HCT116 (cell line): ENCODE data around the gene HIGD2B.
"Not testable (repeated sequence)": the region's sequence is repeated elsewhere in the genome, so short reads cannot be mapped to it uniquely, and the experiment has no call there.

Experiments used
- ATF3 ChIP-seq: IDR thresholded peaks from 2 replicates; pipeline ENCODE4 v1.6.1; 2012
- CTCF ChIP-seq, 3 experiments: fragments of 200-600 bp in 1 of 3; sonication (generic) in 1 of 3; IDR thresholded peaks in 2 of 3; conservative IDR thresholded peaks in 1 of 3; 2 replicates each; pipeline ENCODE4 v1.5.1; 2012 to 2017; ENCODE audit warnings: low read depth in 2 of 3, low read length in 2 of 3, antibody characterized with exemption in 1 of 3, borderline replicate concordance in 1 of 3, control low read depth in 1 of 3, mild to moderate bottlenecking in 1 of 3, mixed read lengths in 1 of 3, mixed run types in 1 of 3, moderate library complexity in 1 of 3; ENCODE audit not compliant: insufficient read depth in 1 of 3
- EZH2 ChIP-seq: fragments of 200-600 bp; sonication (generic); IDR thresholded peaks from 2 replicates; pipeline ENCODE4 v1.6.1; 2017; ENCODE audit warnings: antibody characterized with exemption, mixed run types
- EZH2phosphoT487 ChIP-seq: fragments of 200-600 bp; IDR thresholded peaks from 2 replicates; pipeline ENCODE4 v1.6.1; 2018; ENCODE audit warnings: antibody characterized with exemption, borderline replicate concordance
- POLR2A ChIP-seq: IDR thresholded peaks from 2 replicates; pipeline ENCODE4 v1.7.0; 2011; ENCODE audit warnings: borderline replicate concordance; ENCODE audit not compliant: insufficient read depth, insufficient read length; ENCODE audit errors: extremely low read depth
- POLR2AphosphoS5 ChIP-seq: IDR thresholded peaks from 2 replicates; pipeline ENCODE4 v1.6.1; 2011; ENCODE audit warnings: mild to moderate bottlenecking, low read depth, low read length, moderate library complexity
- RAD21 ChIP-seq: IDR thresholded peaks from 2 replicates; pipeline ENCODE4 v1.6.1; 2012; ENCODE audit warnings: low read depth, mild to moderate bottlenecking
- SIN3A ChIP-seq: IDR thresholded peaks from 2 replicates; pipeline ENCODE4 v1.6.1; 2012; ENCODE audit warnings: low read depth
- YY1 ChIP-seq: IDR thresholded peaks from 2 replicates; pipeline ENCODE4 v1.6.1; 2011; ENCODE audit warnings: low read length, low read depth, moderate library complexity, mild to moderate bottlenecking; ENCODE audit not compliant: insufficient replicate concordance; ENCODE audit errors: extremely low read depth
- ZBTB33 ChIP-seq: IDR thresholded peaks from 2 replicates; pipeline ENCODE4 v1.6.1; 2011; ENCODE audit warnings: mild to moderate bottlenecking, low read length, moderate library complexity; ENCODE audit not compliant: insufficient replicate concordance; ENCODE audit errors: extremely low read depth
- ZNF274 ChIP-seq: fragments of 200-500 bp; sonication (Bioruptor generic); IDR thresholded peaks from 2 replicates; pipeline ENCODE4 v1.6.1; 2014; ENCODE audit warnings: mild to moderate bottlenecking, low read depth, low read length, inconsistent platforms

GRCh38 chr15:72629068-72629570 lies 56.9 kb downstream of the HIGD2B start:
- TF ChIP-seq POLR2A; CTCF (IDR thresholded peaks at IDR 0.05 in 2 of 3, conservative IDR thresholded peaks at IDR 0.05 in 1 of 3; ENCODE audit: borderline replicate concordance in 1 of 3, insufficient read depth in 1 of 3, low read depth in 2 of 3, low read length in 2 of 3); SIN3A; RAD21; EZH2; POLR2AphosphoS5; ZNF274; ZBTB33; YY1; EZH2phosphoT487; ATF3: not testable (repeated sequence)
